SK-N-SH (cell line): ENCODE measurements around the gene NOP56. TPM values are rescaled to one million over a fixed set of nuclear protein-coding genes. Genes with fewer than 3 reads are reported as not detected.
A peak's percentile ranks its signal among the peaks of the same experiment; 100 is the strongest.

Source experiments
- CTCF ChIA-PET: fragments of 300-600, 350-600 bp; formaldehyde crosslinking; extraction: SDS; loops from one replicate; lab custom pipeline; 2021; lab: Yijun Ruan, JAX
- POLR2A ChIA-PET: fragments of 350-600 bp; sonication (Branson Sonifier 250); formaldehyde crosslinking; extraction: SDS; loops from one replicate; lab custom pipeline; 2020; ENCODE audit warnings: antibody characterized with exemption, inconsistent platforms; lab: Yijun Ruan, JAX
- DNase-seq: peaks from one replicate; pipeline ENCODE4 v3.0.0; 2012
- H2AFZ ChIP-seq: fragments of 200-600 bp; sonication (generic); 2 replicates; pipeline ENCODE4 v1.8.1; 2016; ENCODE audit warnings: antibody characterized with exemption, mild to moderate bottlenecking, low read depth
- H3F3A ChIP-seq: fragments of 200-600 bp; sonication (generic); replicated peaks from 2 replicates; pipeline ENCODE3; 2016; ENCODE audit warnings: antibody characterized with exemption, mild to moderate bottlenecking; ENCODE audit not compliant: insufficient read depth
- H3K27ac ChIP-seq, 2 experiments: fragments of 200-500 bp in 1 of 2; fragments of 200-600 bp in 1 of 2; sonication (Bioruptor generic) in 1 of 2; sonication (generic), shearing (Covaris generic) in 1 of 2; 2 replicates each; pipeline versions ENCODE4 v1.5.1 to v1.6.1; 2014 to 2016; ENCODE audit warnings: low read depth in 2 of 2, inconsistent platforms in 1 of 2, low read length in 1 of 2, mild to moderate bottlenecking in 1 of 2, mixed read lengths in 1 of 2
- H3K27me3 ChIP-seq: fragments of 200-600 bp; sonication (generic), shearing (Covaris generic); 2 replicates; pipeline ENCODE4 v1.6.1; 2016; ENCODE audit warnings: mixed run types; ENCODE audit not compliant: insufficient read depth
- H3K36me3 ChIP-seq, 2 experiments: fragments of 200-500 bp in 1 of 2; fragments of 200-600 bp in 1 of 2; sonication (Bioruptor generic) in 1 of 2; sonication (generic) in 1 of 2; replicated peaks in 1 of 2; 2 replicates each; pipeline versions ENCODE3 to v1.5.1; 2014 to 2016; ENCODE audit warnings: low read length in 1 of 2, mild to moderate bottlenecking in 1 of 2; ENCODE audit not compliant: insufficient read depth in 2 of 2, control insufficient read depth in 1 of 2
- H3K4me1 ChIP-seq, 2 experiments: fragments of 200-500 bp in 1 of 2; fragments of 200-600 bp in 1 of 2; sonication (Bioruptor generic) in 1 of 2; sonication (generic), shearing (Covaris generic) in 1 of 2; 2 replicates each; pipeline versions ENCODE4 v1.5.1 to v1.6.1; 2014 to 2016; ENCODE audit warnings: low read depth in 1 of 2, low read length in 1 of 2, mixed run types in 1 of 2; ENCODE audit not compliant: insufficient read depth in 2 of 2, control insufficient read depth in 1 of 2
- H3K4me2 ChIP-seq: fragments of 200-600 bp; sonication (generic), shearing (Covaris generic); 2 replicates; pipeline ENCODE4 v1.6.1; 2017; ENCODE audit warnings: mixed run types
- H3K4me3 ChIP-seq, 2 experiments: fragments of 200-500 bp in 1 of 2; fragments of 200-600 bp in 1 of 2; sonication (Bioruptor generic) in 1 of 2; sonication (generic), shearing (Covaris generic) in 1 of 2; 2 replicates each; pipeline versions ENCODE4 v1.5.1 to v1.8.1; 2014 to 2016; ENCODE audit warnings: low read depth in 2 of 2, inconsistent platforms in 1 of 2, low read length in 1 of 2, mild to moderate bottlenecking in 1 of 2, mixed read lengths in 1 of 2, moderate library complexity in 1 of 2
- H3K79me2 ChIP-seq: fragments of 200-600 bp; sonication (generic); 2 replicates; pipeline ENCODE4 v1.8.1; 2017; ENCODE audit warnings: mild to moderate bottlenecking; ENCODE audit not compliant: insufficient read depth
- H3K9ac ChIP-seq: fragments of 200-600 bp; sonication (generic); 2 replicates; pipeline ENCODE4 v1.6.1; 2017; ENCODE audit warnings: mixed run types
- H3K9me2 ChIP-seq: fragments of 200-600 bp; sonication (generic); 2 replicates; pipeline ENCODE4 v1.6.1; 2017; ENCODE audit warnings: mixed run types
- H3K9me3 ChIP-seq: fragments of 200-600 bp; sonication (generic); 2 replicates; pipeline ENCODE4 v1.6.1; 2017; ENCODE audit warnings: mixed run types, mild to moderate bottlenecking, moderate library complexity
- H4K20me1 ChIP-seq: fragments of 200-600 bp; sonication (generic); 2 replicates; pipeline ENCODE4 v1.6.1; 2017; ENCODE audit warnings: mild to moderate bottlenecking, mixed run types; ENCODE audit not compliant: insufficient read depth
- CTCF ChIP-seq: fragments of 200-600 bp; sonication (generic); IDR thresholded peaks from 2 replicates; pipeline ENCODE4 v1.6.1; 2017; ENCODE audit warnings: antibody characterized with exemption, mild to moderate bottlenecking, moderate library complexity
- ELF1 ChIP-seq: IDR thresholded peaks from 2 replicates; pipeline ENCODE4 v1.4.0; 2012
- FOSL2 ChIP-seq: IDR thresholded peaks from 2 replicates; pipeline ENCODE4 v1.4.0; 2012; ENCODE audit warnings: low read depth, mild to moderate bottlenecking, moderate library complexity, borderline replicate concordance
- FOXJ3 ChIP-seq: sonication (generic); formaldehyde crosslinking; IDR thresholded peaks from 2 replicates; pipeline ENCODE4 v1.5.1; 2020; ENCODE audit warnings: mild to moderate bottlenecking, missing genetic modification reagents
- JUND ChIP-seq: IDR thresholded peaks from 2 replicates; pipeline ENCODE4 v1.4.0; 2012
- MEF2A ChIP-seq: IDR thresholded peaks from 2 replicates; pipeline ENCODE4 v1.4.0; 2012; ENCODE audit warnings: low read depth, borderline replicate concordance
- MXI1 ChIP-seq: IDR thresholded peaks from 2 replicates; pipeline ENCODE4 v1.6.1; 2012; ENCODE audit warnings: mild to moderate bottlenecking, low read depth, low read length, improper control_type of control experiment
- NFIC ChIP-seq: IDR thresholded peaks from 2 replicates; pipeline ENCODE4 v1.4.0; 2012; ENCODE audit warnings: borderline replicate concordance
- NRF1 ChIP-seq: IDR thresholded peaks from 2 replicates; pipeline ENCODE4 v1.6.1; 2012; ENCODE audit warnings: low read depth, mild to moderate bottlenecking, low read length
- RAD21 ChIP-seq: IDR thresholded peaks from 2 replicates; pipeline ENCODE4 v1.6.1; 2012; ENCODE audit warnings: mild to moderate bottlenecking, low read length
- RFX5 ChIP-seq: IDR thresholded peaks from 2 replicates; pipeline ENCODE4 v1.6.1; 2012; ENCODE audit warnings: mild to moderate bottlenecking, improper control_type of control experiment, low read length
- RXRA ChIP-seq: IDR thresholded peaks from 2 replicates; pipeline ENCODE4 v1.4.0; 2012; ENCODE audit warnings: low read depth, mild to moderate bottlenecking, borderline replicate concordance
- SIN3A ChIP-seq: IDR thresholded peaks from 2 replicates; pipeline ENCODE4 v1.6.1; 2012; ENCODE audit warnings: low read depth, mild to moderate bottlenecking, low read length, moderate library complexity, borderline replicate concordance
- SMC3 ChIP-seq: IDR thresholded peaks from 2 replicates; pipeline ENCODE4 v1.6.1; 2012; ENCODE audit warnings: low read depth, low read length, improper control_type of control experiment
- TAF1 ChIP-seq: IDR thresholded peaks from 2 replicates; pipeline ENCODE4 v1.6.1; 2012; ENCODE audit warnings: low read depth, mild to moderate bottlenecking, low read length, moderate library complexity, borderline replicate concordance
- WGBS: methylation state at CpG from one replicate; pipeline ENCODE4 v1.1.6; 2017; ENCODE audit warnings: low lambda C conversion rate; 5-methylcytosine and 5-hydroxymethylcytosine counted together
- polyA plus RNA-seq, 3 experiments: library from polyadenylated mRNA; depleted of rRNA; stranded (reverse); fragments of >200 nt; gene quantifications; 2 replicates each; pipeline ENCODE4 v1.2.3, GENCODE V29; 2012
- TF ChIP-seq, protein P1 (sequence below): fragments of 150-350 bp; IDR thresholded peaks from 2 replicates; pipeline ENCODE4 v1.6.1; 2016; ENCODE audit warnings: mild to moderate bottlenecking, low read depth, low read length
- TF ChIP-seq, protein P2 (sequence below): IDR thresholded peaks from 2 replicates; pipeline ENCODE4 v1.4.0; 2012; ENCODE audit warnings: low read depth
- TF ChIP-seq, protein P3 (sequence below): IDR thresholded peaks from 2 replicates; pipeline ENCODE4 v1.6.1; 2012; ENCODE audit warnings: mild to moderate bottlenecking, low read depth, low read length, moderate library complexity

NOP56 gene
- polyA plus RNA-seq, 1 of the 3 experiments (the other 2 are of a cell fraction), result 158 TPM

DNA sequence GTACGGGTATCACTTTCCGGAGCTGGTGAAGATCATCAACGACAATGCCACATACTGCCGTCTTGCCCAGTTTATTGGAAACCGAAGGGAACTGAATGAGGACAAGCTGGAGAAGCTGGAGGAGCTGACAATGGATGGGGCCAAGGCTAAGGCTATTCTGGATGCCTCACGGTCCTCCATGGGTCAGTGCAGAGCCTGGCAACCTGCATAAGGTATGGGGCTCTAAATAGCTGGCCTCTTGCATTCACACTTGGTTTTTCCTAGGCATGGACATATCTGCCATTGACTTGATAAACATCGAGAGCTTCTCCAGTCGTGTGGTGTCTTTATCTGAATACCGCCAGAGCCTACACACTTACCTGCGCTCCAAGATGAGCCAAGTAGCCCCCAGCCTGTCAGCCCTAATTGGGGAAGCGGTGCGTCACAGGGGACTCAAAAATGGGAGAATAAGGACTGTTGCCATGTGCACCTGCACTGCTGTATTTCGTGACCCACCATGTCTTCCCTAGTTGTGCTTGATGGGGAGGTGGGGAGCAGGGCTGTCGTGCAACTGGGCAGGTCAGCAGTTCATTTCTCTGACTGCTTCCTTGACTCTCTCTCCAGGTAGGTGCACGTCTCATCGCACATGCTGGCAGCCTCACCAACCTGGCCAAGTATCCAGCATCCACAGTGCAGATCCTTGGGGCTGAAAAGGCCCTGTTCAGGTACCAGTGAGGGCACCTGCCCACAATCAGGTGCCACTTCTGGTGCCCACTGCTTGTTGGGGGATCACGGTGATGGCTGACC is 3.1 kb downstream of the NOP56 start:
- Histone ChIP-seq H3K4me2 (no peak overlapping the region), H3K9me2 (no peaks in the 10 kb centered on the region), H3K27ac (no peak overlapping the region), H3K9ac (0 out of 2 replicates have a peak overlapping the region, but pooled peaks have one; percentile 97), H3K79me2 (peaks cover 52% of the 10 kb centered on the region), H3K36me3 (peaks cover 44 to 65% of the 10 kb centered on the region in 2 experiments), H3K4me3 (no peak overlapping the region), H2AFZ (no peak overlapping the region), H3K4me1 (peaks cover 6 to 18% of the 10 kb centered on the region in 2 experiments; a peak in 3 of 4 replicates), H3F3A (peaks cover 51% of the 10 kb centered on the region), H3K9me3 (no peaks in the 10 kb centered on the region), H3K27me3 (no peaks in the 10 kb centered on the region), H4K20me1 (peaks cover 45% of the 10 kb centered on the region)
- POLR2A ChIA-PET, result interaction anchor here (2.2 kb wide), 1 partner anchor 9 kb away, joined by 8 read pairs; the partner anchor contains the start of gene IDH3B
- TF ChIP-seq FOSL2 (no peak), CTCF (no peak)
- WGBS, result 95% methylated on average over 15 of the region's 17 CpGs
- CTCF ChIA-PET, result interaction anchor here (1.3 to 10.6 kb wide), 2 partner anchors 9 to 133 kb away, joined by 4 to 133 read pairs; no protein-coding TSS in a partner anchor
- no peak for DNase-seq

GRCh38 chr20:2656471-2657117 is 4.2 kb downstream of the NOP56 start:
- Histone ChIP-seq H3K4me3 (no peak overlapping the region), H4K20me1 (peaks cover 45% of the 10 kb centered on the region), H3K4me1 (peaks cover 6 to 15% of the 10 kb centered on the region in 2 experiments; a peak in 2 of 4 replicates), H3K79me2 (peaks cover 43% of the 10 kb centered on the region), H3K9me3 (no peaks in the 10 kb centered on the region), H3K9me2 (no peaks in the 10 kb centered on the region), H3K27me3 (no peaks in the 10 kb centered on the region), H3F3A (peaks cover 49% of the 10 kb centered on the region), H3K27ac (no peak overlapping the region), H3K4me2 (no peak overlapping the region), H3K36me3 (peaks cover 47 to 71% of the 10 kb centered on the region in 2 experiments), H3K9ac (no peak overlapping the region), H2AFZ (no peak overlapping the region)
- CTCF ChIA-PET, result interaction anchor here (1.3 to 10.6 kb wide), 2 partner anchors 10 to 134 kb away, joined by 4 to 133 read pairs; no protein-coding TSS in a partner anchor
- POLR2A ChIA-PET, result no interaction called here
- no peak for TF ChIP-seq MXI1
- no peak for TF ChIP-seq TAF1
- no peak for TF ChIP-seq SMC3
- no peak for TF ChIP-seq RXRA
- no peak for TF ChIP-seq NFIC
- TF ChIP-seq, protein P1, sequence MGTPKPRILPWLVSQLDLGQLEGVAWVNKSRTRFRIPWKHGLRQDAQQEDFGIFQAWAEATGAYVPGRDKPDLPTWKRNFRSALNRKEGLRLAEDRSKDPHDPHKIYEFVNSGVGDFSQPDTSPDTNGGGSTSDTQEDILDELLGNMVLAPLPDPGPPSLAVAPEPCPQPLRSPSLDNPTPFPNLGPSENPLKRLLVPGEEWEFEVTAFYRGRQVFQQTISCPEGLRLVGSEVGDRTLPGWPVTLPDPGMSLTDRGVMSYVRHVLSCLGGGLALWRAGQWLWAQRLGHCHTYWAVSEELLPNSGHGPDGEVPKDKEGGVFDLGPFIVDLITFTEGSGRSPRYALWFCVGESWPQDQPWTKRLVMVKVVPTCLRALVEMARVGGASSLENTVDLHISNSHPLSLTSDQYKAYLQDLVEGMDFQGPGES, result no peak
- TF ChIP-seq, protein P2, sequence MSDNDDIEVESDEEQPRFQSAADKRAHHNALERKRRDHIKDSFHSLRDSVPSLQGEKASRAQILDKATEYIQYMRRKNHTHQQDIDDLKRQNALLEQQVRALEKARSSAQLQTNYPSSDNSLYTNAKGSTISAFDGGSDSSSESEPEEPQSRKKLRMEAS, result no peak
- TF ChIP-seq, protein P3, sequence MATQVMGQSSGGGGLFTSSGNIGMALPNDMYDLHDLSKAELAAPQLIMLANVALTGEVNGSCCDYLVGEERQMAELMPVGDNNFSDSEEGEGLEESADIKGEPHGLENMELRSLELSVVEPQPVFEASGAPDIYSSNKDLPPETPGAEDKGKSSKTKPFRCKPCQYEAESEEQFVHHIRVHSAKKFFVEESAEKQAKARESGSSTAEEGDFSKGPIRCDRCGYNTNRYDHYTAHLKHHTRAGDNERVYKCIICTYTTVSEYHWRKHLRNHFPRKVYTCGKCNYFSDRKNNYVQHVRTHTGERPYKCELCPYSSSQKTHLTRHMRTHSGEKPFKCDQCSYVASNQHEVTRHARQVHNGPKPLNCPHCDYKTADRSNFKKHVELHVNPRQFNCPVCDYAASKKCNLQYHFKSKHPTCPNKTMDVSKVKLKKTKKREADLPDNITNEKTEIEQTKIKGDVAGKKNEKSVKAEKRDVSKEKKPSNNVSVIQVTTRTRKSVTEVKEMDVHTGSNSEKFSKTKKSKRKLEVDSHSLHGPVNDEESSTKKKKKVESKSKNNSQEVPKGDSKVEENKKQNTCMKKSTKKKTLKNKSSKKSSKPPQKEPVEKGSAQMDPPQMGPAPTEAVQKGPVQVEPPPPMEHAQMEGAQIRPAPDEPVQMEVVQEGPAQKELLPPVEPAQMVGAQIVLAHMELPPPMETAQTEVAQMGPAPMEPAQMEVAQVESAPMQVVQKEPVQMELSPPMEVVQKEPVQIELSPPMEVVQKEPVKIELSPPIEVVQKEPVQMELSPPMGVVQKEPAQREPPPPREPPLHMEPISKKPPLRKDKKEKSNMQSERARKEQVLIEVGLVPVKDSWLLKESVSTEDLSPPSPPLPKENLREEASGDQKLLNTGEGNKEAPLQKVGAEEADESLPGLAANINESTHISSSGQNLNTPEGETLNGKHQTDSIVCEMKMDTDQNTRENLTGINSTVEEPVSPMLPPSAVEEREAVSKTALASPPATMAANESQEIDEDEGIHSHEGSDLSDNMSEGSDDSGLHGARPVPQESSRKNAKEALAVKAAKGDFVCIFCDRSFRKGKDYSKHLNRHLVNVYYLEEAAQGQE, result no peak
- TF ChIP-seq RAD21, result no peak
- no peak for TF ChIP-seq FOXJ3 (CRISPR knock-in tag)
- no peak for TF ChIP-seq SIN3A
- TF ChIP-seq MEF2A, result no peak
- no peak for TF ChIP-seq NRF1
- no peak for TF ChIP-seq JUND
- no peak for TF ChIP-seq RFX5
- no peak for TF ChIP-seq ELF1
- TF ChIP-seq FOSL2, result no peak
- WGBS, result 90% methylated on average over 12 of the region's 12 CpGs
- no peak for DNase-seq
